ENCODE data around the gene TSFM.

The TSFM gene

GRCh38 chr12:57744777-57745484 is 37.7 kb upstream of the TSFM start, which contains the start of gene TSPAN31 (continued):
- TF ChIP-seq ATF2 (tag by site-specific recombination; IDR thresholded peaks at IDR 0.05; ENCODE audit: low read depth) (peak; percentile 99), ZNF280C (tag by site-specific recombination; IDR thresholded peaks at IDR 0.05) (no peak), TCF7L2 (IDR thresholded peaks at IDR 0.05; ENCODE audit: borderline replicate concordance, low read depth, low read length) (no peak), ZNF768 (tag by site-specific recombination; IDR thresholded peaks at IDR 0.05) (no peak), ZNF510 (tag by site-specific recombination; IDR thresholded peaks at IDR 0.05; ENCODE audit: insufficient replicate concordance) (no peak), SCRT1 (tag by site-specific recombination; IDR thresholded peaks at IDR 0.05; ENCODE audit: borderline replicate concordance) (no peak), ZBTB1 (tag by site-specific recombination; IDR thresholded peaks at IDR 0.05) (no peak), ZNF639 (tag by site-specific recombination; IDR thresholded peaks at IDR 0.05) (0 out of 2 replicates have a peak, but pooled peaks have one; percentile 6), GLI4 (tag by site-specific recombination; IDR thresholded peaks at IDR 0.05) (0 out of 2 replicates have a peak, but pooled peaks have one; percentile 14), ZBTB8A (tag by site-specific recombination; IDR thresholded peaks at IDR 0.05) (peak; percentile 63; the same call in 1 of the 2 replicates), ZNF645 (tag by site-specific recombination; IDR thresholded peaks at IDR 0.05) (no peak), CTCF (tag by site-specific recombination; IDR thresholded peaks at IDR 0.05) (no peak), ZFP37 (tag by site-specific recombination; IDR thresholded peaks at IDR 0.05) (no peak), ZNF707 (tag by site-specific recombination; IDR thresholded peaks at IDR 0.05) (no peak), ZBTB11 (tag by site-specific recombination; conservative IDR thresholded peaks at IDR 0.05; ENCODE audit: low read depth) (peak; percentile 98), ZBTB7A (tag by site-specific recombination; IDR thresholded peaks at IDR 0.05; ENCODE audit: low read depth) (peak; percentile 79; the same call in 1 of the 2 replicates), ZNF843 (tag by site-specific recombination; IDR thresholded peaks at IDR 0.05) (no peak), SP2 (tag by site-specific recombination; IDR thresholded peaks at IDR 0.05) (peak; percentile 93), ZNF324 (tag by site-specific recombination; IDR thresholded peaks at IDR 0.05) (peak; percentile 41; the same call in 1 of the 2 replicates), KLF8 (tag by site-specific recombination; IDR thresholded peaks at IDR 0.05) (no peak)
- TF ChIP-seq, protein P1, sequence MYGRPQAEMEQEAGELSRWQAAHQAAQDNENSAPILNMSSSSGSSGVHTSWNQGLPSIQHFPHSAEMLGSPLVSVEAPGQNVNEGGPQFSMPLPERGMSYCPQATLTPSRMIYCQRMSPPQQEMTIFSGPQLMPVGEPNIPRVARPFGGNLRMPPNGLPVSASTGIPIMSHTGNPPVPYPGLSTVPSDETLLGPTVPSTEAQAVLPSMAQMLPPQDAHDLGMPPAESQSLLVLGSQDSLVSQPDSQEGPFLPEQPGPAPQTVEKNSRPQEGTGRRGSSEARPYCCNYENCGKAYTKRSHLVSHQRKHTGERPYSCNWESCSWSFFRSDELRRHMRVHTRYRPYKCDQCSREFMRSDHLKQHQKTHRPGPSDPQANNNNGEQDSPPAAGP (tag by site-specific recombination; IDR thresholded peaks at IDR 0.05), result 0 out of 2 replicates have a peak, but pooled peaks have one; percentile 13
- TF ChIP-seq, protein P2, sequence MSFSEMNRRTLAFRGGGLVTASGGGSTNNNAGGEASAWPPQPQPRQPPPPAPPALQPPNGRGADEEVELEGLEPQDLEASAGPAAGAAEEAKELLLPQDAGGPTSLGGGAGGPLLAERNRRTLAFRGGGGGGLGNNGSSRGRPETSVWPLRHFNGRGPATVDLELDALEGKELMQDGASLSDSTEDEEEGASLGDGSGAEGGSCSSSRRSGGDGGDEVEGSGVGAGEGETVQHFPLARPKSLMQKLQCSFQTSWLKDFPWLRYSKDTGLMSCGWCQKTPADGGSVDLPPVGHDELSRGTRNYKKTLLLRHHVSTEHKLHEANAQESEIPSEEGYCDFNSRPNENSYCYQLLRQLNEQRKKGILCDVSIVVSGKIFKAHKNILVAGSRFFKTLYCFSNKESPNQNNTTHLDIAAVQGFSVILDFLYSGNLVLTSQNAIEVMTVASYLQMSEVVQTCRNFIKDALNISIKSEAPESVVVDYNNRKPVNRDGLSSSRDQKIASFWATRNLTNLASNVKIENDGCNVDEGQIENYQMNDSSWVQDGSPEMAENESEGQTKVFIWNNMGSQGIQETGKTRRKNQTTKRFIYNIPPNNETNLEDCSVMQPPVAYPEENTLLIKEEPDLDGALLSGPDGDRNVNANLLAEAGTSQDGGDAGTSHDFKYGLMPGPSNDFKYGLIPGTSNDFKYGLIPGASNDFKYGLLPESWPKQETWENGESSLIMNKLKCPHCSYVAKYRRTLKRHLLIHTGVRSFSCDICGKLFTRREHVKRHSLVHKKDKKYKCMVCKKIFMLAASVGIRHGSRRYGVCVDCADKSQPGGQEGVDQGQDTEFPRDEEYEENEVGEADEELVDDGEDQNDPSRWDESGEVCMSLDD (tag by site-specific recombination; IDR thresholded peaks at IDR 0.05), result peak; percentile 97

Measured in HEK293 (cell line).